DOHH2 (cell line): Measurements from ENCODE around the gene PRDM1.
"Not testable (repeated sequence)": the region's sequence is repeated elsewhere in the genome, so short reads cannot be mapped to it uniquely, and the experiment has no call there.

Source experiments
- H3F3A ChIP-seq: fragments of 200-600 bp; sonication (generic), shearing (Covaris generic); 2 replicates; pipeline ENCODE4 v1.6.0; 2016; ENCODE audit warnings: antibody characterized with exemption, mild to moderate bottlenecking; ENCODE audit not compliant: control insufficient read depth, insufficient read depth
- H3K27ac ChIP-seq: fragments of 200-600 bp; sonication (generic); 2 replicates; pipeline ENCODE4 v1.5.1; 2014; ENCODE audit warnings: low read depth, mild to moderate bottlenecking, low read length, moderate library complexity
- H3K27me3 ChIP-seq: fragments of 200-600 bp; sonication (generic); 2 replicates; pipeline ENCODE4 v1.6.1; 2014; ENCODE audit warnings: mild to moderate bottlenecking, low read length, mixed read lengths; ENCODE audit not compliant: control insufficient read depth
- H3K36me3 ChIP-seq: fragments of 200-600 bp; sonication (generic); 2 replicates; pipeline ENCODE4 v1.6.1; 2014; ENCODE audit warnings: mild to moderate bottlenecking, low read length, moderate library complexity, mixed read lengths; ENCODE audit not compliant: control insufficient read depth
- H3K4me1 ChIP-seq: fragments of 200-600 bp; sonication (generic); 2 replicates; pipeline ENCODE4 v1.6.1; 2014; ENCODE audit warnings: mild to moderate bottlenecking, low read length, mixed read lengths; ENCODE audit not compliant: control insufficient read depth
- H3K4me2 ChIP-seq: fragments of 200-600 bp; sonication (generic); 2 replicates; pipeline ENCODE4 v1.6.0; 2014; ENCODE audit warnings: mild to moderate bottlenecking, low read length, moderate library complexity
- H3K4me3 ChIP-seq: fragments of 200-600 bp; sonication (generic); 2 replicates; pipeline ENCODE4 v1.5.1; 2014; ENCODE audit warnings: mild to moderate bottlenecking, low read length, mixed read lengths
- H3K79me2 ChIP-seq: fragments of 200-600 bp; sonication (generic); 2 replicates; pipeline ENCODE4 v1.6.1; 2014; ENCODE audit warnings: mild to moderate bottlenecking, low read length, mixed read lengths; ENCODE audit not compliant: control insufficient read depth
- H3K9me2 ChIP-seq: fragments of 200-600 bp; sonication (generic); replicated peaks from 2 replicates; pipeline ENCODE4 v1.6.1; 2014; ENCODE audit warnings: mild to moderate bottlenecking, low read length, mixed read lengths; ENCODE audit not compliant: control insufficient read depth
- H3K9me3 ChIP-seq: fragments of 200-600 bp; sonication (generic); 2 replicates; pipeline ENCODE4 v1.6.1; 2014; ENCODE audit warnings: antibody characterized with exemption, low read length, mixed read lengths; ENCODE audit not compliant: control insufficient read depth, insufficient read depth
- H4K20me1 ChIP-seq: fragments of 200-600 bp; sonication (generic); 2 replicates; pipeline ENCODE4 v1.6.0; 2014; ENCODE audit warnings: low read depth, mild to moderate bottlenecking, antibody characterized with exemption, low read length, moderate library complexity; ENCODE audit not compliant: control insufficient read depth, insufficient read depth
- EZH2phosphoT487 ChIP-seq: fragments of 200-600 bp; sonication (generic); IDR thresholded peaks from 2 replicates; pipeline ENCODE4 v1.6.1; 2017; ENCODE audit warnings: borderline replicate concordance, mild to moderate bottlenecking, antibody characterized with exemption, low read length, moderate library complexity, mixed read lengths
- TF ChIP-seq, protein P1 (sequence below): fragments of 200-600 bp; sonication (generic); IDR thresholded peaks from one replicate; pipeline ENCODE4 v1.5.1; 2014; ENCODE audit warnings: antibody characterized with exemption, mild to moderate bottlenecking, low read depth, low read length; ENCODE audit not compliant: poor library complexity, severe bottlenecking

The PRDM1 gene

DNA sequence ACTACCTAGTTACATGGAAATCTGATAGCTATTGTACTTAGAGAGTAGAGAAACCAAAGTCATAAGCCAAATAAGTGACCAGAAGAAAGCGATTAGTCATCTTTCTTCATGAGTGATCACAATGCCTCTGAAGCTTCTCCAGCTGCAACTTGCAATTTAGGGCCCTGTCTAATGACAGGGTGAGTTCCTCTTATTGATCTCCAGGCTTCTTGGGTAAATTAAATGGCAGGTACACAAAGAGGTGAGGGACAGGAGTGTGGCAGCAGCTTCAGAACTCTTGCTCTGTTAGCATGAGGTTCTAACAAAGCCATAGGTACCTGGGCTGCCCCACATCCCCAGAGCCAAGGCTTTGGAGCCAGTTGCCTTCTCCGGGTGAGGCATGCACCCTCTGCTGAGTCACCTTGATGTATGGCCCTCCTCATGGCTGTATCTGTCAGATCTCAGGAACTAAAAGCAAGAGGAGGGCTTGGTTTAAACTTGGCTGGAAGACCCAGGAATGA is 60.8 kb downstream of the PRDM1 start:
- Histone ChIP-seq H3K36me3 (no peaks in the 10 kb centered on the region), H3K4me1 (peaks cover 3% of the 10 kb centered on the region), H3K9me2 (no peaks in the 10 kb centered on the region), H3K4me3 (no peak overlapping the region), H3F3A (no peaks in the 10 kb centered on the region), H3K27me3 (peaks cover 10% of the 10 kb centered on the region; the same call in 1 of the 2 replicates), H4K20me1 (no peaks in the 10 kb centered on the region), H3K4me2 (no peak overlapping the region), H3K79me2 (no peaks in the 10 kb centered on the region), H3K9me3 (no peaks in the 10 kb centered on the region), H3K27ac (no peak overlapping the region)
- no peak for TF ChIP-seq EZH2phosphoT487
- TF ChIP-seq, protein P1, sequence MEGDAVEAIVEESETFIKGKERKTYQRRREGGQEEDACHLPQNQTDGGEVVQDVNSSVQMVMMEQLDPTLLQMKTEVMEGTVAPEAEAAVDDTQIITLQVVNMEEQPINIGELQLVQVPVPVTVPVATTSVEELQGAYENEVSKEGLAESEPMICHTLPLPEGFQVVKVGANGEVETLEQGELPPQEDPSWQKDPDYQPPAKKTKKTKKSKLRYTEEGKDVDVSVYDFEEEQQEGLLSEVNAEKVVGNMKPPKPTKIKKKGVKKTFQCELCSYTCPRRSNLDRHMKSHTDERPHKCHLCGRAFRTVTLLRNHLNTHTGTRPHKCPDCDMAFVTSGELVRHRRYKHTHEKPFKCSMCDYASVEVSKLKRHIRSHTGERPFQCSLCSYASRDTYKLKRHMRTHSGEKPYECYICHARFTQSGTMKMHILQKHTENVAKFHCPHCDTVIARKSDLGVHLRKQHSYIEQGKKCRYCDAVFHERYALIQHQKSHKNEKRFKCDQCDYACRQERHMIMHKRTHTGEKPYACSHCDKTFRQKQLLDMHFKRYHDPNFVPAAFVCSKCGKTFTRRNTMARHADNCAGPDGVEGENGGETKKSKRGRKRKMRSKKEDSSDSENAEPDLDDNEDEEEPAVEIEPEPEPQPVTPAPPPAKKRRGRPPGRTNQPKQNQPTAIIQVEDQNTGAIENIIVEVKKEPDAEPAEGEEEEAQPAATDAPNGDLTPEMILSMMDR = no peak

DNA sequence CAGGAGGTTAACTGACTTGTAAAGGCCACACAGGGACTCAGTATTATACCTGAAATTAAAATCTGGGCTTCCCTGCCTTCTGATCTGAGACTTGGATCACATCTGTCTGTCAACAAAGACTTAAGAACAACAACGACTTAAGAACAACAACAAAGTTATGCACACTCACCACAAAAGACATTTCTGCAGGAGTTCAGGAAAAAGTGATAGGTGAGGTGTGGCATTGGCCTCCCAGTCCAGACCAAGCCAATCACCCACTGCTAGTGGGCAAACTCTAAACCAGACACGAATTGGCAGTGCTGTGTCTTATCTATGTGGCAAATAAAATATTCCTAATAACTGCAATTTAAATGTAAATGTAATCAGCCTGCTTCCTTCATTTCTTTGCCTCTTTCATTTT is 61.3 kb downstream of the PRDM1 start:
- TF ChIP-seq, protein P1 = no peak
- TF ChIP-seq EZH2phosphoT487 = no peak
- H3K79me2 ChIP-seq = no peaks in the 10 kb centered on the region

DNA sequence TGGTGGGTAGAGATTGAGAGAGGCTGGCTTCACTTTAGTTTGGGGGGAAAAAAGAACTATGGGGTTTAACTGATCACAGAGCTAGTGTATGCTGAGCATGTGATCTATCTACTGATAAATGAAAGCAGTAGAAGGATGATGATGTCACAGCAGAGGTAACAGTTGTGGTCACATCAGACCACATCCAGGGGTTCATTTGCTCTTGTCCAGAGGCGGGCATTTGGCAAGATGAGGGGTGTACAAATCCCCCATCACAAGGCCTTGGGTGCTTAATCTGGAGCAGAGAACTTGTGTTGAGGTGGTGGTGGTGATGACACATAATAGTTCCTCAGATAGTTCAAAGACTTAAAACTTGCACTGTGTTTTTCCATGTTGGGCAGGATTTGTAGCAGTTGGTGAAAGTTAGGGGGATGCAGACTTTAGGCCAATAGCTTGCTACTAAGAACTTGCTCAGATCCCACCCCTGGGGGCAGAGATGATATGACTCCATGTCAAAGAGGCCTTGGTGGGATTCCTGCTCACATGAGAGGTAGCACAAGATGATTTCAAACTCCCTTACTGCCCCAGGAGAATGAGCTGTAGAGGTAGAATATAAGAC is 63.4 kb downstream of the PRDM1 start:
- no peak overlapping the region for H3K27ac ChIP-seq
- H3K27me3 ChIP-seq = peaks cover 10% of the 10 kb centered on the region; the same call in 1 of the 2 replicates
- no peaks in the 10 kb centered on the region for H3K9me2 ChIP-seq
- H4K20me1 ChIP-seq = no peaks in the 10 kb centered on the region
- no peak for TF ChIP-seq EZH2phosphoT487
- TF ChIP-seq, protein P1 = no peak
- no peaks in the 10 kb centered on the region for H3K79me2 ChIP-seq
- H3K4me1 ChIP-seq = no peaks in the 10 kb centered on the region
- no peak overlapping the region for H3K4me2 ChIP-seq
- no peaks in the 10 kb centered on the region for H3K36me3 ChIP-seq
- no peak overlapping the region for H3K4me3 ChIP-seq
- no peaks in the 10 kb centered on the region for H3K9me3 ChIP-seq
- H3F3A ChIP-seq = no peaks in the 10 kb centered on the region

More for the DNA sequence above, 61.3 kb downstream of the PRDM1 start:
- Histone ChIP-seq H3K27me3 (peaks cover 10% of the 10 kb centered on the region; the same call in 1 of the 2 replicates), H3K9me2 (no peaks in the 10 kb centered on the region), H3K36me3 (no peaks in the 10 kb centered on the region), H3F3A (no peaks in the 10 kb centered on the region), H4K20me1 (no peaks in the 10 kb centered on the region), H3K27ac (no peak overlapping the region), H3K9me3 (no peaks in the 10 kb centered on the region), H3K4me1 (no peaks in the 10 kb centered on the region), H3K4me3 (no peak overlapping the region), H3K4me2 (no peak overlapping the region)

DNA sequence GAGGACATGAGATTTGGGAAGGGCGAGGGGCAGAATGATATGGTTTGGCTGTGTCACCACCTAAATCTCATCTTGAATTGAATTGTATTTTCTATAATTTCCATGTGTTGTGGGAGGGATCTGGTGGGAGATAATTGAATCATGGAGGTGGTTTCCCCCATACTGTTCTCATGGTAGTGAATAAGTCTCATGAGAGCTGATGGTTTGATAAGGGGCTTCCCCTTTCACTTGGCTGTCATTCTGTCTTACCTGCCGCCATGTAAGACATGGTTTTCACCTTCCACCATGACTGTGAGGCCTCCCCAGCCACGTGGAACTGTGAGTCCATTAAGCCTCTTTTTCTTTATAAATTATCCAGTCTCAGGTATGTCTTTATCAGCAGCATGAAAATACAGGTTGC is 66.3 kb downstream of the PRDM1 start:
- not testable (repeated sequence) for H4K20me1 ChIP-seq, H3K27me3 ChIP-seq, H3F3A ChIP-seq, H3K9me3 ChIP-seq, H3K4me1 ChIP-seq, H3K79me2 ChIP-seq, H3K36me3 ChIP-seq, H3K9me2 ChIP-seq, H3K4me3 ChIP-seq, H3K27ac ChIP-seq, H3K4me2 ChIP-seq
